Umbilical cord (tissue), 2 donors: ENCODE measurements around the gene IGFN1. TPM values are rescaled to one million over a fixed set of nuclear protein-coding genes. Genes with fewer than 3 reads are reported as not detected.

Experiments used
- DNase-seq: peaks from one replicate; pipeline ENCODE4 v3.0.0-alpha.2; 2015; ENCODE audit warnings: low spot score
- total RNA-seq: library from RNA; depleted of rRNA; stranded (reverse); fragments of >200 nt; gene quantifications from one replicate; pipeline ENCODE4 v1.2.3, GENCODE V29; 2014; ENCODE audit warnings: low replicate concordance; ENCODE audit not compliant: insufficient read depth

Gene IGFN1
- total RNA-seq, 1 donor from 2014 or later: not detected

GRCh38 chr1:201264072-201264471 is 73.4 kb downstream of the IGFN1 start:
- DNase-seq: no peak

- no peak for DNase-seq
Measured at GRCh38 chr1:201264554-201264953, 73.9 kb downstream of the IGFN1 start.

GRCh38 chr1:201265756-201266155 is 75.1 kb downstream of the IGFN1 start:
- peak; percentile 93 for DNase-seq

GRCh38 chr1:201266276-201266675 is 75.7 kb downstream of the IGFN1 start:
- no peak for DNase-seq

GRCh38 chr1:201266774-201267173 is 76.2 kb downstream of the IGFN1 start:
- DNase-seq: peak; percentile 80

GRCh38 chr1:201267481-201268229 is 77.0 kb downstream of the IGFN1 start:
- no peak for DNase-seq

GRCh38 chr1:201268604-201269151 is 78.1 kb downstream of the IGFN1 start:
- DNase-seq: peak; percentile 99

- DNase-seq: peak; percentile 96
Measured at GRCh38 chr1:201269281-201269680, 78.7 kb downstream of the IGFN1 start.

GRCh38 chr1:201269900-201270410 is 79.3 kb downstream of the IGFN1 start:
- no peak for DNase-seq

- DNase-seq: no peak
Measured at GRCh38 chr1:201270616-201271390, 80.2 kb downstream of the IGFN1 start.

GRCh38 chr1:201272799-201273198 is 82.2 kb downstream of the IGFN1 start:
- no peak for DNase-seq

- DNase-seq: no peak
Measured at GRCh38 chr1:201274616-201275252, 84.1 kb downstream of the IGFN1 start.

GRCh38 chr1:201275253-201275666 is 84.6 kb downstream of the IGFN1 start:
- DNase-seq: peak; percentile 54

- DNase-seq: no peak
Measured at GRCh38 chr1:201276891-201277290, 86.3 kb downstream of the IGFN1 start.

- DNase-seq: no peak
Measured at GRCh38 chr1:201277441-201277840, 86.8 kb downstream of the IGFN1 start.

Other genes with a start within 250 kb of the IGFN1 start
- gene KIF21B, start 167.1 kb upstream of the IGFN1 start, total RNA-seq: 3.4 TPM
- gene CACNA1S, start 78.4 kb upstream of the IGFN1 start, total RNA-seq: 0.96 TPM
- not detected for gene ASCL5, start 63.6 kb upstream of the IGFN1 start, total RNA-seq
- gene TMEM9, start 36.4 kb upstream of the IGFN1 start, total RNA-seq: 78.5 TPM
- 21.9 TPM for gene PKP1, start 92.7 kb downstream of the IGFN1 start, total RNA-seq
- 2.6 TPM for gene TNNT2, start 186.9 kb downstream of the IGFN1 start, total RNA-seq
- 8.2 TPM for gene LAD1, start 208.5 kb downstream of the IGFN1 start, total RNA-seq
- gene TNNI1, start 230.9 kb downstream of the IGFN1 start, total RNA-seq: 3.6 TPM